ENCODE data around the gene U2AF1L4. TPM values are rescaled to one million over a fixed set of nuclear protein-coding genes. Genes with fewer than 3 reads are reported as not detected.

U2AF1L4 gene
- total and polyA plus RNA-seq, 2 donors (not counting 1 experiment from before 2014, with no cell fraction given), result 62.1 to 89.7 TPM

DNA sequence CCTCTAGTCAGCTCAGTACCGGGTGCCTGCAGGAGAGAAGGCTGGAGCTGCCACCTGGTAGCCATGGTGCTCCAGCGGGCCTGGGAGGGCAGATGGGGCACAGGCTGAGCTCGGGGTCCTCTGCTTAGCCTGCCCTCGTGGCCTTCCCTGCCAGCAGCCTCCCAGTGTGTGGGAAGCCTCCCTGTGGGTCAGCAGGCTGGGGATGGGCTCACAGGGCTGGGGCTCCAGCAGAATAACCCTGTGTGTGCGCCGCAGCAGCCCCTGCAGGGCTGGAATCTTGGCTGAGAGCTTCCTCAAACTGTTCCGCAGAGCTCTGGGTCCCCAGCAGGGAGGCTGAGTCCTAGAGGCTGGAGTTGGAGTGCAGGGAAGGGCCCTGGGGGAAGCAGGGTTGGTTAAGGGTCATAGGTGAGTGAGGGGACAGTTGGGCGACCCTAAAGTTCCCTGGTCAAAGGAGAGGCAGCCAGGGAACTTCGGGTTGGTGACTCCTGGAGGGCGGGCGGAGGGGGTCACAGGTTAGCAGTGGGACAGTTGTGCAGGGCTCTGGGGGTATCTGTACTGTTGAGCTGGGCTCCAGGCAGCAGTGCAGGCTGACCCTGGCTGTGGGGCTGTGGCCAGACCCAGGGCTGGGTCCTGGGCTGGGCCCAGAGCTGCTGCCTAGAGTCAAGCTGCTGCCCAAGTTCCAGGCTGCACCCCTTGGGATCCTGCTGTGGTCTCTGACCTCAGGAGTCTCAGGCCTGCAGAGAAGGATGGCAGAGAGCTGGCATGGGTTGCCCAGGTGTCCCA is 44.2 kb upstream of the U2AF1L4 start:
- no peaks in the 10 kb centered on the region for H3K4me1 Mint-ChIP-seq
- CTCF ChIA-PET, result interaction anchor here (0.5 kb wide), 1 partner anchor 27 kb away, joined by 3 read pairs; no protein-coding TSS in a partner anchor
- no peaks in the 10 kb centered on the region for H3K9me3 ChIP-seq (ENCODE audit: control extremely low read depth in 1 of 3, control insufficient read depth in 2 of 3, insufficient read depth in 1 of 3, low read length in 2 of 3)
- H3K27ac Mint-ChIP-seq, result no peak overlapping the region
- 88% methylated on average over 11 of the region's 11 CpGs for WGBS (ENCODE audit: insufficient coverage)
- H3K4me1 ChIP-seq (ENCODE audit: control insufficient read depth in 2 of 2, insufficient read depth in 2 of 2, low read length in 2 of 2), result no peaks in the 10 kb centered on the region
- DNase-seq, result no peak
- H3K4me2 ChIP-seq (replicated peaks; ENCODE audit: low read depth, low read length, poor library complexity, severe bottlenecking), result no peak overlapping the region
- H2AFZ ChIP-seq (ENCODE audit: insufficient read depth, low read depth, low read length, poor library complexity, severe bottlenecking), result no peak overlapping the region
- H3K27ac ChIP-seq (ENCODE audit: low read length in 2 of 2), result no peak overlapping the region
- H3K4me3 ChIP-seq (ENCODE audit: control extremely low read depth in 1 of 5, extremely low read depth in 1 of 5, insufficient read depth in 1 of 5, low read depth in 2 of 5, low read length in 4 of 5), result no peak overlapping the region
- no peak for TF ChIP-seq EZH2 (IDR thresholded peaks at IDR 0.05; ENCODE audit: borderline replicate concordance, insufficient read depth, low read depth, low read length, poor library complexity, severe bottlenecking)
- TF ChIP-seq, protein P1, sequence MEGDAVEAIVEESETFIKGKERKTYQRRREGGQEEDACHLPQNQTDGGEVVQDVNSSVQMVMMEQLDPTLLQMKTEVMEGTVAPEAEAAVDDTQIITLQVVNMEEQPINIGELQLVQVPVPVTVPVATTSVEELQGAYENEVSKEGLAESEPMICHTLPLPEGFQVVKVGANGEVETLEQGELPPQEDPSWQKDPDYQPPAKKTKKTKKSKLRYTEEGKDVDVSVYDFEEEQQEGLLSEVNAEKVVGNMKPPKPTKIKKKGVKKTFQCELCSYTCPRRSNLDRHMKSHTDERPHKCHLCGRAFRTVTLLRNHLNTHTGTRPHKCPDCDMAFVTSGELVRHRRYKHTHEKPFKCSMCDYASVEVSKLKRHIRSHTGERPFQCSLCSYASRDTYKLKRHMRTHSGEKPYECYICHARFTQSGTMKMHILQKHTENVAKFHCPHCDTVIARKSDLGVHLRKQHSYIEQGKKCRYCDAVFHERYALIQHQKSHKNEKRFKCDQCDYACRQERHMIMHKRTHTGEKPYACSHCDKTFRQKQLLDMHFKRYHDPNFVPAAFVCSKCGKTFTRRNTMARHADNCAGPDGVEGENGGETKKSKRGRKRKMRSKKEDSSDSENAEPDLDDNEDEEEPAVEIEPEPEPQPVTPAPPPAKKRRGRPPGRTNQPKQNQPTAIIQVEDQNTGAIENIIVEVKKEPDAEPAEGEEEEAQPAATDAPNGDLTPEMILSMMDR (IDR thresholded peaks at IDR 0.05), result no peak
- no peak for ATAC-seq (ENCODE audit: low read depth)
- POLR2A ChIA-PET, result no interaction called here
- no peaks in the 10 kb centered on the region for H3K36me3 ChIP-seq (replicated peaks in 1 of 2; ENCODE audit: control extremely low read depth in 1 of 2, control insufficient read depth in 1 of 2, extremely low read depth in 1 of 2, insufficient read depth in 2 of 2, low read length in 1 of 2)
- no peaks in the 10 kb centered on the region for H3K79me2 ChIP-seq (ENCODE audit: control insufficient read depth, insufficient read depth, low read length)
- intact Hi-C loops (cut with micrococcal nuclease), result no loop called here
- H4K20me1 ChIP-seq (ENCODE audit: control insufficient read depth, insufficient read depth, low read length, poor library complexity, severe bottlenecking), result no peaks in the 10 kb centered on the region
- H3K9me3 Mint-ChIP-seq (ENCODE audit: insufficient read depth), result no peaks in the 10 kb centered on the region
- no peak overlapping the region for H3K4me3 Mint-ChIP-seq
- peaks cover 7% of the 10 kb centered on the region for H3K27me3 Mint-ChIP-seq
- no peaks in the 10 kb centered on the region for H3K27me3 ChIP-seq (replicated peaks in 1 of 4; ENCODE audit: control extremely low read depth in 1 of 4, control insufficient read depth in 3 of 4, insufficient read depth in 4 of 4, low read length in 3 of 4)
- H3K9ac ChIP-seq (ENCODE audit: low read length), result no peak overlapping the region

DNA sequence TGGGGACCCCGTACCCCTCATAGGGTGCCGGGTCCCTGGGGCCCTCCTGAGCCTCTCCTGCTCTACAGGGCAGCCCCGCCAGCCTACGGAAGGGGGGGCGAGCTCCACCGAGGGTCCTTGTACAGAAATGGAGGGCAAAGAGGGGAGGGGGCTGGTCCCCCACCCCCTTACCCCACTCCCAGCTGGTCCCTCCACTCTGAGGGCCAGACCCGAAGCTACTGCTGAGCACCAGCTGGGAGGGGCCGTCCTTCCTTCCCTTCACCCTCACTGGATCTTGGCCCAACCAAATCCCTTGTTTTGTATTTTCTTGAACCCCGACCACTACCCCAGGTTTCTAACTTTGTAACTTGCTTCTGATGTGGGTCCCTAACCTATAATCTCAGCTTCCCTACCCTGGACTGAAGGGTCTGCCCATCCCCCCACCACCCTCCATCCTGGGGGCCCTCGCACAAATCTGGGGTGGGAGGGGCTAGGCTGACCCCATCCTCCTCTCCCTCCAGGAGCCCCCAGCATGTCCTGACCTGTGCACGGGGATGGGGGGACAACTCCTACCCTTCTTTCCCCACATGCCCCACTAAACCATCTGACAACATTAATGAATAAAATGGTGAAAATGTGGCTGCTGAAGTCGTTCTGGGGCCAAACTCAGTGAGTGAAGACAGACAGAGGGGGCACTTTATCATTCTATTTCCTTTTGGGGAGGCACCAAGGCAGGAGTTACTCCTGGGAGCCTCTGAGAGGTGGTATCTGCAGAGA is 43.2 kb upstream of the U2AF1L4 start:
- H3K4me3 ChIP-seq (ENCODE audit: control extremely low read depth in 1 of 5, extremely low read depth in 1 of 5, insufficient read depth in 1 of 5, low read depth in 2 of 5, low read length in 4 of 5), result no peak overlapping the region
- TF ChIP-seq, protein P1 (IDR thresholded peaks at IDR 0.05), result no peak
- no peak for TF ChIP-seq EZH2 (IDR thresholded peaks at IDR 0.05; ENCODE audit: borderline replicate concordance, insufficient read depth, low read depth, low read length, poor library complexity, severe bottlenecking)
- CTCF ChIA-PET, result no interaction called here
- H2AFZ ChIP-seq (ENCODE audit: insufficient read depth, low read depth, low read length, poor library complexity, severe bottlenecking), result no peak overlapping the region
- Mint-ChIP-seq H3K4me1 (no peaks in the 10 kb centered on the region), H3K27ac (no peak overlapping the region), H3K9me3 (ENCODE audit: insufficient read depth) (no peaks in the 10 kb centered on the region), H3K27me3 (peaks cover 3% of the 10 kb centered on the region), H3K4me3 (no peak overlapping the region)
- H3K27me3 ChIP-seq (replicated peaks in 1 of 4; ENCODE audit: control extremely low read depth in 1 of 4, control insufficient read depth in 3 of 4, insufficient read depth in 4 of 4, low read length in 3 of 4), result no peaks in the 10 kb centered on the region
- H3K27ac ChIP-seq (ENCODE audit: low read length in 2 of 2), result no peak overlapping the region
- no peak overlapping the region for H3K4me2 ChIP-seq (replicated peaks; ENCODE audit: low read depth, low read length, poor library complexity, severe bottlenecking)
- no peak for ATAC-seq (ENCODE audit: low read depth)
- intact Hi-C loops (cut with micrococcal nuclease), result no loop called here
- H3K9me3 ChIP-seq (ENCODE audit: control extremely low read depth in 1 of 3, control insufficient read depth in 2 of 3, insufficient read depth in 1 of 3, low read length in 2 of 3), result no peaks in the 10 kb centered on the region
- POLR2A ChIA-PET, result no interaction called here
- DNase-seq, result no peak
- no peaks in the 10 kb centered on the region for H3K79me2 ChIP-seq (ENCODE audit: control insufficient read depth, insufficient read depth, low read length)
- H4K20me1 ChIP-seq (ENCODE audit: control insufficient read depth, insufficient read depth, low read length, poor library complexity, severe bottlenecking), result no peaks in the 10 kb centered on the region
- H3K4me1 ChIP-seq (ENCODE audit: control insufficient read depth in 2 of 2, insufficient read depth in 2 of 2, low read length in 2 of 2), result no peaks in the 10 kb centered on the region
- H3K9ac ChIP-seq (ENCODE audit: low read length), result no peak overlapping the region
- H3K36me3 ChIP-seq (replicated peaks in 1 of 2; ENCODE audit: control extremely low read depth in 1 of 2, control insufficient read depth in 1 of 2, extremely low read depth in 1 of 2, insufficient read depth in 2 of 2, low read length in 1 of 2), result no peaks in the 10 kb centered on the region
- WGBS (ENCODE audit: insufficient coverage), result 87% methylated on average over 3 of the region's 12 CpGs
